ENCODE results near the gene RBM33.
"Not testable (repeated sequence)": the region's sequence is repeated elsewhere in the genome, so short reads cannot be mapped to it uniquely, and the experiment has no call there.

Gene RBM33

GRCh38 chr7:155817515-155817914, 173.1 kb downstream of the RBM33 start:
- not testable (repeated sequence) for H2AK5ac ChIP-seq (ENCODE audit: low read length, severe bottlenecking); H3K9ac ChIP-seq (ENCODE audit: low read length); H3K4me3 ChIP-seq (ENCODE audit: insufficient read depth in 1 of 2, low read depth in 1 of 2, low read length in 2 of 2); H3K27ac ChIP-seq (ENCODE audit: low read length, poor library complexity, severe bottlenecking); H2BK120ac ChIP-seq (ENCODE audit: low read depth, low read length); H3K36me3 ChIP-seq (ENCODE audit: control insufficient read depth in 1 of 2, insufficient read depth in 2 of 2, low read depth in 1 of 2, low read length in 2 of 2); H3K23ac ChIP-seq (ENCODE audit: low read length in 2 of 2); H3K14ac ChIP-seq (ENCODE audit: low read length in 2 of 2); H2BK5ac ChIP-seq (ENCODE audit: low read depth, low read length, poor library complexity, severe bottlenecking); H4K91ac ChIP-seq (ENCODE audit: low read length); H3K4me2 ChIP-seq (ENCODE audit: low read length, poor library complexity, severe bottlenecking); H2AFZ ChIP-seq (ENCODE audit: low read depth, low read length); H3K4ac ChIP-seq (ENCODE audit: low read depth in 1 of 2, low read length in 2 of 2); H3K18ac ChIP-seq (ENCODE audit: low read depth in 1 of 2, low read length in 2 of 2); H4K8ac ChIP-seq (ENCODE audit: low read length); H2BK12ac ChIP-seq (ENCODE audit: low read length in 2 of 2); DNase-seq; H3K9me3 ChIP-seq (ENCODE audit: control insufficient read depth, low read length); H3K79me1 ChIP-seq (replicated peaks; ENCODE audit: low read length, poor library complexity, severe bottlenecking); H2BK15ac ChIP-seq (ENCODE audit: low read depth, poor library complexity, severe bottlenecking)
- H3K27me3 ChIP-seq (ENCODE audit: control insufficient read depth in 1 of 2, insufficient read depth in 1 of 2, low read length in 2 of 2) = peaks cover 31 to 45% of the 10 kb centered on the region in 2 experiments
- WGBS = 81% methylated on average over 3 of the region's 4 CpGs
- peaks cover 13% of the 10 kb centered on the region for H3K4me1 ChIP-seq (ENCODE audit: control insufficient read depth, insufficient read depth, low read depth, low read length)

DNA sequence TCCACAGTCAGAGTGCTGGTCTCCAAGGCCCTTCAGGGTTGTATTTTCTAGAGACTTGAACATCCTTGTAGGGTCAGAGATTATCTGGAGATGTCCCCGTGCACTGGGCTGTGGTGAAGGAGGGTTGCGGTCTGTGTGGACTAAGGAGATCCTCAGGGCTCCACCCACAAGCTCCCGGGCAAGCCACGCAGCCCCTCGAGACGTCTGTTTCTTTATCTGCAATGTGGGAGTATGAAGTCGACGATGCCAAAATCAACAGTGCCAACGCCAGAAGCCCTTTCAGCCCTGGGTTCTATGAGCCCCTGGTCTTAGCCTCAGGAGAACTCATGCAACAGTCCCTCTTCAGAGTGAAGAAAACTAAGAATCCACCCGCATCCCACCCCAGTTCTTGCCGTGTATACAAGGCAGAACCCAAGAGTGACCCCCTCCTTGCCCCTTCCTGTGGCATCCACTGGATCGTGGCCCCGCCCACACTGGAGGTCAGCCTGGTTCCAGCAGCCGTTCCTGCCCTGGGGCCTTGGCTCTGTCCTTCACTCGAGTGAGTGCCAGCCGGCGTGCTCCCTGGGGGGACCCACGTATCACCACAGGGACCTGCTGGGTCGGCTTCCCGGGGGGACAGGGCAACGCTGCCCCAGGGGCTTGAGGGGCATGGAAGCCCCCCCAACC, 173.8 kb downstream of the RBM33 start:
- Histone ChIP-seq H3K4me2 (ENCODE audit: low read length, poor library complexity, severe bottlenecking) (no peak overlapping the region), H3K4me1 (ENCODE audit: control insufficient read depth, insufficient read depth, low read depth, low read length) (peaks cover 13% of the 10 kb centered on the region), H2BK12ac (ENCODE audit: low read length in 2 of 2) (no peak overlapping the region), H2AK5ac (ENCODE audit: low read length, severe bottlenecking) (no peak overlapping the region), H2BK120ac (ENCODE audit: low read depth, low read length) (no peak overlapping the region), H3K36me3 (ENCODE audit: control insufficient read depth in 1 of 2, insufficient read depth in 2 of 2, low read depth in 1 of 2, low read length in 2 of 2) (no peaks in the 10 kb centered on the region), H4K8ac (ENCODE audit: low read length) (no peak overlapping the region), H3K27me3 (ENCODE audit: control insufficient read depth in 1 of 2, insufficient read depth in 1 of 2, low read length in 2 of 2) (peaks cover 29 to 42% of the 10 kb centered on the region in 2 experiments), H3K79me1 (replicated peaks; ENCODE audit: low read length, poor library complexity, severe bottlenecking) (no peaks in the 10 kb centered on the region), H3K9me3 (ENCODE audit: control insufficient read depth, low read length) (no peaks in the 10 kb centered on the region), H3K4me3 (ENCODE audit: insufficient read depth in 1 of 2, low read depth in 1 of 2, low read length in 2 of 2) (no peak overlapping the region), H3K23ac (ENCODE audit: low read length in 2 of 2) (no peak overlapping the region), H3K9ac (ENCODE audit: low read length) (no peak overlapping the region), H2BK5ac (ENCODE audit: low read depth, low read length, poor library complexity, severe bottlenecking) (no peak overlapping the region), H2BK15ac (ENCODE audit: low read depth, poor library complexity, severe bottlenecking) (no peak overlapping the region), H3K14ac (ENCODE audit: low read length in 2 of 2) (no peak overlapping the region), H2AFZ (ENCODE audit: low read depth, low read length) (no peak overlapping the region), H3K4ac (ENCODE audit: low read depth in 1 of 2, low read length in 2 of 2) (no peak overlapping the region), H3K18ac (ENCODE audit: low read depth in 1 of 2, low read length in 2 of 2) (no peak overlapping the region), H3K27ac (ENCODE audit: low read length, poor library complexity, severe bottlenecking) (no peak overlapping the region), H4K91ac (ENCODE audit: low read length) (no peak overlapping the region)
- WGBS = 85% methylated on average over 21 of the region's 21 CpGs
- DNase-seq = no peak

GRCh38 chr7:155818820-155819168, 174.3 kb downstream of the RBM33 start:
- 65% methylated on average over 6 of the region's 6 CpGs for WGBS

GRCh38 chr7:155819186-155819585, 174.7 kb downstream of the RBM33 start:
- no peaks in the 10 kb centered on the region for H3K79me1 ChIP-seq (replicated peaks; ENCODE audit: low read length, poor library complexity, severe bottlenecking)
- H3K9me3 ChIP-seq (ENCODE audit: control insufficient read depth, low read length) = no peaks in the 10 kb centered on the region
- H3K4ac ChIP-seq (ENCODE audit: low read depth in 1 of 2, low read length in 2 of 2) = no peak overlapping the region
- no peak overlapping the region for H3K9ac ChIP-seq (ENCODE audit: low read length)
- H3K27ac ChIP-seq (ENCODE audit: low read length, poor library complexity, severe bottlenecking) = no peak overlapping the region
- no peak overlapping the region for H2BK15ac ChIP-seq (ENCODE audit: low read depth, poor library complexity, severe bottlenecking)
- no peak overlapping the region for H3K18ac ChIP-seq (ENCODE audit: low read depth in 1 of 2, low read length in 2 of 2)
- H3K23ac ChIP-seq (ENCODE audit: low read length in 2 of 2) = no peak overlapping the region
- DNase-seq = no peak
- no peak overlapping the region for H3K14ac ChIP-seq (ENCODE audit: low read length in 2 of 2)
- 89% methylated on average over 11 of the region's 12 CpGs for WGBS
- no peaks in the 10 kb centered on the region for H3K36me3 ChIP-seq (ENCODE audit: control insufficient read depth in 1 of 2, insufficient read depth in 2 of 2, low read depth in 1 of 2, low read length in 2 of 2)
- no peak overlapping the region for H2BK120ac ChIP-seq (ENCODE audit: low read depth, low read length)
- no peak overlapping the region for H2AK5ac ChIP-seq (ENCODE audit: low read length, severe bottlenecking)
- no peak overlapping the region for H2AFZ ChIP-seq (ENCODE audit: low read depth, low read length)
- H3K27me3 ChIP-seq (ENCODE audit: control insufficient read depth in 1 of 2, insufficient read depth in 1 of 2, low read length in 2 of 2) = peaks cover 20 to 33% of the 10 kb centered on the region in 2 experiments
- H4K91ac ChIP-seq (ENCODE audit: low read length) = no peak overlapping the region
- H2BK12ac ChIP-seq (ENCODE audit: low read length in 2 of 2) = no peak overlapping the region
- no peak overlapping the region for H3K4me3 ChIP-seq (ENCODE audit: insufficient read depth in 1 of 2, low read depth in 1 of 2, low read length in 2 of 2)
- no peak overlapping the region for H3K4me2 ChIP-seq (ENCODE audit: low read length, poor library complexity, severe bottlenecking)
- peaks cover 9% of the 10 kb centered on the region for H3K4me1 ChIP-seq (ENCODE audit: control insufficient read depth, insufficient read depth, low read depth, low read length)
- H4K8ac ChIP-seq (ENCODE audit: low read length) = no peak overlapping the region
- H2BK5ac ChIP-seq (ENCODE audit: low read depth, low read length, poor library complexity, severe bottlenecking) = no peak overlapping the region

More at GRCh38 chr7:155818820-155819168, 174.3 kb downstream of the RBM33 start:
- Histone ChIP-seq H3K9me3 (ENCODE audit: control insufficient read depth, low read length) (no peaks in the 10 kb centered on the region), H3K27ac (ENCODE audit: low read length, poor library complexity, severe bottlenecking) (no peak overlapping the region), H2AFZ (ENCODE audit: low read depth, low read length) (no peak overlapping the region), H2BK120ac (ENCODE audit: low read depth, low read length) (no peak overlapping the region), H3K14ac (ENCODE audit: low read length in 2 of 2) (no peak overlapping the region), H4K8ac (ENCODE audit: low read length) (no peak overlapping the region), H2BK12ac (ENCODE audit: low read length in 2 of 2) (no peak overlapping the region), H2BK15ac (ENCODE audit: low read depth, poor library complexity, severe bottlenecking) (no peak overlapping the region), H2AK5ac (ENCODE audit: low read length, severe bottlenecking) (no peak overlapping the region), H3K4ac (ENCODE audit: low read depth in 1 of 2, low read length in 2 of 2) (no peak overlapping the region), H3K9ac (ENCODE audit: low read length) (no peak overlapping the region), H3K27me3 (ENCODE audit: control insufficient read depth in 1 of 2, insufficient read depth in 1 of 2, low read length in 2 of 2) (peaks cover 24 to 37% of the 10 kb centered on the region in 2 experiments), H3K4me1 (ENCODE audit: control insufficient read depth, insufficient read depth, low read depth, low read length) (peaks cover 13% of the 10 kb centered on the region), H3K4me2 (ENCODE audit: low read length, poor library complexity, severe bottlenecking) (no peak overlapping the region), H3K36me3 (ENCODE audit: control insufficient read depth in 1 of 2, insufficient read depth in 2 of 2, low read depth in 1 of 2, low read length in 2 of 2) (no peaks in the 10 kb centered on the region), H3K79me1 (replicated peaks; ENCODE audit: low read length, poor library complexity, severe bottlenecking) (no peaks in the 10 kb centered on the region), H3K23ac (ENCODE audit: low read length in 2 of 2) (no peak overlapping the region), H4K91ac (ENCODE audit: low read length) (no peak overlapping the region), H3K18ac (ENCODE audit: low read depth in 1 of 2, low read length in 2 of 2) (no peak overlapping the region), H2BK5ac (ENCODE audit: low read depth, low read length, poor library complexity, severe bottlenecking) (no peak overlapping the region), H3K4me3 (ENCODE audit: insufficient read depth in 1 of 2, low read depth in 1 of 2, low read length in 2 of 2) (no peak overlapping the region)
- DNase-seq = no peak
